Mammary epithelial cell (primary cell): ENCODE measurements around the gene AGPAT2.

Experiments used
- CTCF ChIP-seq, 2 donors: IDR thresholded peaks in 1 of 2; conservative IDR thresholded peaks in 1 of 2; 2 replicates each; pipeline ENCODE4 v1.5.1; 2011 to 2012; ENCODE audit warnings: inconsistent platforms in 2 of 2, low read length in 2 of 2, mild to moderate bottlenecking in 2 of 2, control low read depth in 1 of 2, low read depth in 1 of 2; ENCODE audit not compliant: insufficient read depth in 1 of 2; ENCODE audit errors: extremely low read depth in 1 of 2
- EZH2 ChIP-seq: IDR thresholded peaks from 2 replicates; pipeline ENCODE4 v1.6.1; 2012; ENCODE audit warnings: low read length, inconsistent platforms, borderline replicate concordance

DNA sequence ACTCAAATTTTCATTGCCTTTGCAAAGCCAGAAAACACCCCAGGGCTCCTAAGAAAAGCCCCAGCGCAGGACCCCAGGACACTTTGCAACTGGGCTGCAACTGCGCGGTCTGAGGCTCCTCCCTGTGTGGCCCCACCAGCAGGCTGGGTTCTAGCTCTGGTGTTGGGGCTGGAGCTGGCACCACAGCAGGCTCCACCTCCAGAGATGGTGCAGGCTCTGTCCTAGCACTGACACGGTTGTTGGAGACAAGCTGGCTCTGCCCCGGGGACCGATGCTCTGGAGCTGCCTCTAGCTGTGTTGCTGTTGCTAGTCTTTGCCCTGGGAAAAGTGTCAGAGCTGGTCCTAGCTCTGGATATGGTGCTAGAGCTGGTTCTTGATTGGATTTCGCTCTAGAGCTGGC, 41.9 kb upstream of the AGPAT2 start:
- TF ChIP-seq CTCF (conservative IDR thresholded peaks at IDR 0.05 in 1 of 2, IDR thresholded peaks at IDR 0.05 in 1 of 2; ENCODE audit: extremely low read depth in 1 of 2, insufficient read depth in 1 of 2, low read depth in 1 of 2, low read length in 2 of 2) (no peak), EZH2 (no peak)
